WERI-Rb-1 (cell line): ENCODE measurements around the gene MRTFA.

ENCODE experiments used
- DNase-seq: peaks from one replicate; pipeline ENCODE4 v3.0.0-alpha.2; 2020
- H3K27ac ChIP-seq: fragments of 250-450 bp; sonication (Bioruptor Pico); 2 replicates; pipeline ENCODE4 v1.5.1; 2020; ENCODE audit warnings: mild to moderate bottlenecking, moderate library complexity
- H3K27me3 ChIP-seq: fragments of 250-450 bp; sonication (Bioruptor Pico); 2 replicates; pipeline ENCODE4 v1.5.1; 2021; ENCODE audit warnings: mild to moderate bottlenecking, low read depth, moderate library complexity; ENCODE audit not compliant: insufficient read depth, severe bottlenecking
- H3K36me3 ChIP-seq: fragments of 250-450 bp; sonication (Bioruptor Pico); 2 replicates; pipeline ENCODE4 v1.5.1; 2020; ENCODE audit warnings: mild to moderate bottlenecking, moderate library complexity
- H3K4me3 ChIP-seq: 2 replicates; pipeline ENCODE4 v1.5.1; 2011; ENCODE audit warnings: low read depth, mild to moderate bottlenecking, control low read depth, low read length
- H3K9me3 ChIP-seq: fragments of 250-450 bp; sonication (Bioruptor Pico); 2 replicates; pipeline ENCODE4 v1.5.1; 2021; ENCODE audit warnings: mild to moderate bottlenecking, moderate library complexity; ENCODE audit not compliant: severe bottlenecking
- TF ChIP-seq, protein P1 (sequence below): IDR thresholded peaks from 2 replicates; pipeline ENCODE4 v1.5.1; 2011; ENCODE audit warnings: low read depth, mild to moderate bottlenecking, control low read depth, inconsistent platforms, low read length

MRTFA gene

DNA sequence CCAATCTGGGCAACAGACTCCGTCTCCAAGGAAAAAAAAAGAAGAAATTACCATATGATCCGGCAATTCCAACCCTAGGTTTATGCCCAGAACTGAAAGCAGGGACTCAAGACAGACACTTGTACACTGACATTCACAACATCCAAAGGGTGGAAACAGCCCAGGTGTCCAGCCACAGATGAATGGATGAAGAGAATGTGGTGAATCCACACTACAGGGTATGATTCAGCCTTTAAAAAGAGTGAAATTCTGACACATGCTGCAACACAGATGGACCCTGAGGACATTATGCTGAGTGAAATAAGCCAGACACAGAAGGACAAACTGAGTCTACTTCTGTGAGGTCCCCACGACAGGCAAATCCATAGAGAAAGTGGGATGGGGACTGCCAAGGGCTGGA lies 222.2 kb downstream of the MRTFA start:
- TF ChIP-seq, protein P1, sequence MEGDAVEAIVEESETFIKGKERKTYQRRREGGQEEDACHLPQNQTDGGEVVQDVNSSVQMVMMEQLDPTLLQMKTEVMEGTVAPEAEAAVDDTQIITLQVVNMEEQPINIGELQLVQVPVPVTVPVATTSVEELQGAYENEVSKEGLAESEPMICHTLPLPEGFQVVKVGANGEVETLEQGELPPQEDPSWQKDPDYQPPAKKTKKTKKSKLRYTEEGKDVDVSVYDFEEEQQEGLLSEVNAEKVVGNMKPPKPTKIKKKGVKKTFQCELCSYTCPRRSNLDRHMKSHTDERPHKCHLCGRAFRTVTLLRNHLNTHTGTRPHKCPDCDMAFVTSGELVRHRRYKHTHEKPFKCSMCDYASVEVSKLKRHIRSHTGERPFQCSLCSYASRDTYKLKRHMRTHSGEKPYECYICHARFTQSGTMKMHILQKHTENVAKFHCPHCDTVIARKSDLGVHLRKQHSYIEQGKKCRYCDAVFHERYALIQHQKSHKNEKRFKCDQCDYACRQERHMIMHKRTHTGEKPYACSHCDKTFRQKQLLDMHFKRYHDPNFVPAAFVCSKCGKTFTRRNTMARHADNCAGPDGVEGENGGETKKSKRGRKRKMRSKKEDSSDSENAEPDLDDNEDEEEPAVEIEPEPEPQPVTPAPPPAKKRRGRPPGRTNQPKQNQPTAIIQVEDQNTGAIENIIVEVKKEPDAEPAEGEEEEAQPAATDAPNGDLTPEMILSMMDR = no peak
- no peaks in the 10 kb centered on the region for H3K27me3 ChIP-seq
- H3K36me3 ChIP-seq = peaks cover 54% of the 10 kb centered on the region
- no peak overlapping the region for H3K27ac ChIP-seq
- H3K9me3 ChIP-seq = no peaks in the 10 kb centered on the region
- H3K4me3 ChIP-seq = no peak overlapping the region
- no peak for DNase-seq

- TF ChIP-seq, protein P1 = no peak
- Histone ChIP-seq H3K27me3 (no peaks in the 10 kb centered on the region), H3K36me3 (peaks cover 54% of the 10 kb centered on the region), H3K9me3 (no peaks in the 10 kb centered on the region), H3K27ac (no peak overlapping the region), H3K4me3 (no peak overlapping the region)
- DNase-seq = no peak
Observed at GRCh38 chr22:40413873-40414272, 222.6 kb downstream of the MRTFA start.

- TF ChIP-seq, protein P1 = no peak
- Histone ChIP-seq H3K9me3 (no peaks in the 10 kb centered on the region), H3K36me3 (peaks cover 57% of the 10 kb centered on the region), H3K27me3 (no peaks in the 10 kb centered on the region), H3K4me3 (no peak overlapping the region), H3K27ac (no peak overlapping the region)
- DNase-seq = no peak
Observed at GRCh38 chr22:40412441-40412840, 224.1 kb downstream of the MRTFA start.

GRCh38 chr22:40411506-40411861 lies 225.0 kb downstream of the MRTFA start:
- Histone ChIP-seq H3K27me3 (no peaks in the 10 kb centered on the region), H3K4me3 (no peak overlapping the region), H3K9me3 (no peaks in the 10 kb centered on the region), H3K27ac (no peak overlapping the region), H3K36me3 (peaks cover 60% of the 10 kb centered on the region)
- no peak for DNase-seq
- TF ChIP-seq, protein P1 = no peak

- TF ChIP-seq, protein P1 = no peak
- H3K4me3 ChIP-seq = no peak overlapping the region
- no peaks in the 10 kb centered on the region for H3K27me3 ChIP-seq
- H3K9me3 ChIP-seq = no peaks in the 10 kb centered on the region
- DNase-seq = no peak
- H3K36me3 ChIP-seq = peaks cover 63% of the 10 kb centered on the region
- H3K27ac ChIP-seq = no peak overlapping the region
Observed at GRCh38 chr22:40410731-40411505, 225.6 kb downstream of the MRTFA start.

DNA sequence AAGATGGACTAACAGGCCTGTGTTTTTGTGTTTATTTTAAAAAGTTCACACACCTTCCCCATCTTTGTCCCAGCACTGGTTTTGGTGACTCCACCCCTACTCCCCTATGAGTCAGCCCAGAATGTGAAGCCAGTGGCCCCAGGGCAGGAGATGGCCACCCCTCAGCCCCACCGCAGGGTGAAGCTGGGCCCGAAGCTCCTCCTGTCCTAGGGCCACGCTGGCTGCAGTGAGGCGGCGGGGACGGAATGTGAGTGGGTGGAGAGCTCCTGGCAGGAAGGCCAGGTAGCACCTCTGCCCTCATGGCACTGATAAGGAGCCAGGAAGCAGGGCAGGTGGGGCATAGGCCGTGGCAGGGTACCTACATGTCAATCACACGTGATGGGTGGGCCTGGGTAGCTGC lies 226.2 kb downstream of the MRTFA start:
- TF ChIP-seq, protein P1 = no peak
- Histone ChIP-seq H3K4me3 (no peak overlapping the region), H3K27me3 (no peaks in the 10 kb centered on the region), H3K9me3 (no peaks in the 10 kb centered on the region), H3K36me3 (peaks cover 66% of the 10 kb centered on the region), H3K27ac (no peak overlapping the region)
- no peak for DNase-seq
